GM21528 (cell line): Measurements from ENCODE around the gene SEMA4G.

Experiments used
- ATAC-seq: cut with Tn5 transposase; IDR thresholded peaks from one replicate; pipeline ENCODE4 v1.9.1; 2021; ENCODE audit warnings: mild to moderate bottlenecking, moderate library complexity; ENCODE audit not compliant: unreplicated experiment, low FRiP score

The SEMA4G gene

DNA sequence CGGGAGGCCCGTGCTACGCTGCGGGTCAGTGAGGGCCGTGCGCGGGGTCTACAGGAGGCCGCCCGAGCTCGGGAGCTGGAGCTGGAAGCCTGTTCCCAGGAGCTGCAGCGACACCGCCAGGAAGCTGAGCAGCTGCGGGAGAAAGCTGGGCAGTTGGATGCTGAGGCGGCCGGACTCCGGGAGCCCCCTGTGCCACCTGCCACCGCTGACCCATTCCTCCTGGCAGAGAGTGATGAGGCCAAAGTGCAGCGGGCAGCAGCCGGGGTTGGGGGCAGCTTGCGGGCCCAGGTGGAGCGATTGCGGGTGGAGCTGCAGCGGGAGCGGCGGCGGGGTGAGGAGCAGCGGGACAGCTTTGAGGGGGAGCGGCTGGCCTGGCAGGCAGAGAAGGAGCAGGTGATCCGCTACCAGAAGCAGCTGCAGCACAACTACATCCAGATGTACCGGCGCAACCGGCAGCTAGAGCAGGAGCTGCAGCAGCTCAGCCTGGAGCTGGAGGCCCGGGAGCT lies 37.3 kb downstream of the SEMA4G start:
- no peak for ATAC-seq

DNA sequence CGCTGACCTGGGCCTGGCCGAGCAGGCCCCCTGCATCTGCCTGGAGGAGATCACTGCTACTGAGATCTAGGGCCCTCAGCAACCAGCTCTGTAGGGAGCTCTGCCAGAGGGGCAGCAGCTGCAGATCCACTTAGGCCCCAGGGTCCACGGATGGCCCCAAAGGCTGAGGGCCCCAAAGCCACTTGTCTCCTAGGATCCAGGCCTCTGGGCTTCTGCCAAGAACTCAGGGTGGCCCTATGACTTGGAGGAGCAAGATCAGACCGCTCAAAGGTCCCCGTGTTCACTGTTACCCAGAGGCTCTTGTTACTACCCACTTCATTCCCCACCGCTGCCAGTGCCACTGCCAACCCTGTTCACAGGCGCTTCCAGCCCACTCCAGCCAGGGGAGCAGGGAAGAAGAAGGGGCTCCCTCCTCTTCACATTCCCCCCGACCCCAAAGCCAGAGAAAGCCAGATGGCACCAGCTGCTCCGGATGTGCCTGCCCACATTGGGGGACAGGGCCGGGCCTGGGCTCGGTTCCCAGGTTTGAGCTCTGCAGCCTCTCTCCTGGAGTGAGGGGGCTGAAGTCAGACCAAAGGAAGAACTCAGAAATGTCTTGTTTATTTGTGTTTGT lies 37.9 kb downstream of the SEMA4G start:
- ATAC-seq, result no peak

- no peak for ATAC-seq
Observed at GRCh38 chr10:101007915-101008822, 38.9 kb downstream of the SEMA4G start.

DNA sequence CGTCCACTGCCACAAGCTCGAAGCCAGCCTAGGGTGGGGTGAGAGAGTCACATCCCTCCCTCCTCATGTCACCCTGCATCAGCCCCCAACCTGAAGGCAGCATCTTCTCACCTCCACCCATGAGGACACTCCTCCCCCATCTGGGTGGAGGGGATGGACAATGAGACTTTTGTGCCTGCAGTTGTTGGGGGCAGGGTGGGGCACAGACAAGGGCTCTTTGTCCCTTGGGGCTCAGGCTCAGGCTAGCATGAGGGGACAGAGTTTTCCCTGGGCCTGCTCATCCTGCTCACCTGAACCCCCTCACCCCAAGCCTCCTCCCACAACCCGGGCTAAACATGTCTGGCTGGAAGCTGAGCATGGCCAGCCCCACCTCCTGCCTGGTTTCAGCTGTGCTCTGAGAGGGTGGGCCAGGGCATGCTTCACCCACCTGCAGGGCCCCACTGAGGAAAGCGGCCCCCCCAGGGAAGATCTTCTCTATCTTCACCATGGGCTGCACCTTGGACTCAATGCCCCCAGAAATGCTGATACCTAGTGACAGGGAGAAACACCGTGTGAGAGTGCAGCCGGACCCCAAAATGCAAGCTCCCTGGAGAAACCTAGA lies 39.6 kb downstream of the SEMA4G start:
- ATAC-seq, result no peak

GRCh38 chr10:101010329-101010728 lies 41.0 kb downstream of the SEMA4G start:
- ATAC-seq, result no peak

- ATAC-seq, result no peak
Observed at GRCh38 chr10:101011517-101012423, 42.5 kb downstream of the SEMA4G start.

- peak; percentile 73 for ATAC-seq
Observed at GRCh38 chr10:101012525-101013364, 43.4 kb downstream of the SEMA4G start.

- no peak for ATAC-seq
Observed at GRCh38 chr10:101013365-101013825, 44.1 kb downstream of the SEMA4G start.

- no peak for ATAC-seq
Observed at GRCh38 chr10:101014230-101014884, 45.1 kb downstream of the SEMA4G start.

DNA sequence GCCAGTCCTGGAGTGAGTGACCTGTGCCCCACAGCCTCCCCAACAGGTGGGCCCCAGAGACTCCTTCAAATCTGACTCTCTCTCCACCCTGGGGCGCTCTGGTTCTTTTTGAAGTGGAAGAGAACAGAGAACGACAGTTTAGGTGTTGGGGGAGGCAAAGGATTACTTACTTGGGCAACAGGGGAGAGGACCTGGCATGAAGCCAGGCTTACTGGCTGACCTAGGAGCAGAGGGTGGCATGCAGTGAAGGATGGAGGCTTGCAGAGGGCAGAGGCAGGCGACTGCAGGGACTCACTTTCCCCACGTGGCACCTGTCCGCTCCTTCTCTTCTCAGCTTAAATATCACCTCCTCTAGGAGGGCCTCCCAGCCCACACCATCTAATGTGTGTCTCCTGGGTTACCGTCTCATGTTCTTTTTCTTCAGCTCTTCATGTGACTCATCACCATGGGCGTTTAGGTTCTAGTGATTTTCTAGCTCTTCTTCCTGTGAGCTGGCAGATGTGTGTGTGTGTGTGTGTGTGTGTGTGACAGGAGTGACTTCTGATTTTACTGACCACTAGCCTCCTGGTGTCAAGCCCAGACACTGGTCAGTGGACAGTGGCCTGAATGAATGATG lies 45.8 kb downstream of the SEMA4G start:
- ATAC-seq, result no peak

- ATAC-seq, result no peak
Observed at GRCh38 chr10:101015582-101015973, 46.3 kb downstream of the SEMA4G start.

- ATAC-seq, result no peak
Observed at GRCh38 chr10:101016814-101017213, 47.5 kb downstream of the SEMA4G start.

DNA sequence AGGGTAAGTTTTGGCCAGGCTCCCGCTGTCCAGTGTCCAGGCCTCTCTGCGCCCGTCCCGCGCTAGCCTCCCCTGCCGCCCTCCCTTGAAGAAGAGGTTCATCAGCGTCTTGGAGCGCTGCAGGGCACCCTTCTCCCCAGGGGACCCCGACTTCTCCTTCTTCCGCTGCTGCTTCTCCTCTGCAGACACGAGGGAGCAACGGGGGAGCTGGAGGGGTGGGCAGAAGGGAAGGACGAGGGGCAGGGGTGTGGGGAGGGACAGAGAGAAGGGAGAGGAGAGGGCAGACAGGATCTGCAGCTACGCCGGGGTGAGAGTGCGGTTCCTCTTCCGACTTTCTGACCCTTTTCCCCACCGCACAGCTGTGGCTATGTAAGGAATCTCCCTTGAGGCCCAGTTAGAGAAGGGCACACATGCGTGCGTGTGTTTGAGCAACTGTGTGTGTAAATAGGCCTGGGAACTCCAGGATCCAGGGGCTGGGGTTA lies 48.9 kb downstream of the SEMA4G start:
- no peak for ATAC-seq

DNA sequence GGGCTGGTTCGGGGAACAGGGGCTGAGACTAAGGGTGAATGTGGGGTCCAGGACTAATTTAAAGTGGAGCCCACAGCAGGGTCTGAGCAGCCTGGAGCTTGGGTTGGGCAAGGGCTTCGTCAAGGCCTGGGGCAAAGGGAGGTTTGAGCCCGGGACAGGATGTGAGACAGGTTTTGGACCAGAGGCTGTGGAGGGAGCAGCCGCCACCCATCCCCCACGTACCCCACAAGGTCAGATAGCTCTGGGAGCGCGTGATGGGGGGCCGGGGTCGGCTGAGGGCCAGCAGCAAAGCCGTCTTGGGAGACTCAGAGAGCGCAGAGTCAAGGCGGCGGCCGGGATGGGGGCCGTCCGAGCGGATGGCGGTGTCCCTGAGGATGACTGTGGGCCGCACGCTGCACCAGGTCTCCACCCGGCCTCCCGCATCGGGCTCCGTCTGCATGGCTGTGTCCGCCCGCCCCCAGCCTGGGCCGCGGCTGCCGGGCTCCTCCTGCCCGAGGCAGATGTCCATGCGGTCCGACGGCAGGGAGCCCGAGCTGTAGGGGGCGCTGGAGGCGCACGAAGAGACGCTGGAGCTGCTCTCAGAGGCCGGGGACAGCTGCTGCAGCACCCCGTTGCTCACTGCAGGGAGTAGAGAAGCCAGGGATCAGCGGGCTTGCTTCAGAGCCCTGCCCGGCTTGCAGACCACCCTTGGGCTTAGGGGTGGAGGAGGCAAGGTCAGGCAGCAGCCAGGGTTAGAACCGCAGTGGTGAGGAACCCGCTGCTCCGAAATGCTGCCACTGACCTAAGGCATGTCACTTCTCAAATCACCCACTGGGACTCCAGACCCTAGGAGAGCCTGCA lies 49.5 kb downstream of the SEMA4G start:
- ATAC-seq, result no peak
